Thymus (tissue), 14 donors: ENCODE data around the gene AGR2. TPM values are rescaled to one million over a fixed set of nuclear protein-coding genes. Genes with fewer than 3 reads are reported as not detected.
A peak's percentile ranks its signal among the peaks of the same experiment; 100 is the strongest.
"Not testable (repeated sequence)": the region's sequence is repeated elsewhere in the genome, so short reads cannot be mapped to it uniquely, and the experiment has no call there.

Experiments used
- DNase-seq, 9 donors: peaks; one replicate each; pipeline ENCODE4 v3.0.0-alpha.2; 2013; ENCODE audit warnings: low spot score in 9 of 9, low read depth in 6 of 9, missing footprints in 1 of 9
- H3K27ac ChIP-seq, 2 donors: one replicate each; pipeline ENCODE4 v1.5.1; 2013; ENCODE audit warnings: control low read depth in 1 of 2, low read depth in 1 of 2, low read length in 1 of 2, mild to moderate bottlenecking in 1 of 2, moderate library complexity in 1 of 2
- H3K27me3 ChIP-seq, 2 donors: one replicate each; pipeline ENCODE4 v1.5.1; 2013; ENCODE audit warnings: low read length in 1 of 2; ENCODE audit not compliant: control insufficient read depth in 2 of 2, insufficient read depth in 1 of 2
- H3K36me3 ChIP-seq, 2 donors: one replicate each; pipeline ENCODE4 v1.5.1; 2013; ENCODE audit warnings: low read length in 1 of 2, mild to moderate bottlenecking in 1 of 2, moderate library complexity in 1 of 2; ENCODE audit not compliant: control insufficient read depth in 2 of 2, insufficient read depth in 2 of 2
- H3K4me1 ChIP-seq, 2 donors: one replicate each; pipeline ENCODE4 v1.5.1; 2013; ENCODE audit warnings: low read length in 2 of 2; ENCODE audit not compliant: control insufficient read depth in 2 of 2, insufficient read depth in 2 of 2
- H3K4me3 ChIP-seq, 2 donors: one replicate each; pipeline ENCODE4 v1.5.1; 2013; ENCODE audit warnings: low read length in 2 of 2, control low read depth in 1 of 2, mild to moderate bottlenecking in 1 of 2
- H3K9me3 ChIP-seq, 2 donors: one replicate each; pipeline ENCODE4 v1.5.1; 2013; ENCODE audit warnings: low read length in 1 of 2, mild to moderate bottlenecking in 1 of 2; ENCODE audit not compliant: control insufficient read depth in 2 of 2, insufficient read depth in 1 of 2
- WGBS: extraction: QIAGEN DNeasy Blood & Tissue Kit; methylation state at CpG from one replicate; pipeline ENCODE4 v1.1.7; 2013; 5-methylcytosine and 5-hydroxymethylcytosine counted together
- long read RNA-seq, 10 donors: transcript quantifications; one replicate each; lab custom pipeline, GENCODE V29; 2026
- polyA plus RNA-seq: library from polyadenylated mRNA; stranded (reverse); fragments of 200-250 nt; gene quantifications from one replicate; pipeline ENCODE4 v1.2.3, GENCODE V29; 2013
- total RNA-seq: library from RNA; stranded (reverse); fragments of 120-200 nt; gene quantifications from one replicate; pipeline ENCODE4 v1.2.4, GENCODE V29; 2013
- donor health status: healthy.

Gene AGR2
- 1.7 TPM for total RNA-seq
- 4.5 TPM for polyA plus RNA-seq
- long read RNA-seq, donor 1, partial matches to known transcripts: 0 of 1 reads
- long read RNA-seq, donor 1, other reads (novel, unspliced or antisense): 0 of 1 reads
- long read RNA-seq, donor 2: 0 reads
- long read RNA-seq, donor 3, partial matches to known transcripts: 0 of 1 reads
- long read RNA-seq, donor 3, other reads (novel, unspliced or antisense): 0 of 1 reads
- long read RNA-seq, donor 4, partial matches to known transcripts: 0 of 2 reads
- long read RNA-seq, donor 4, other reads (novel, unspliced or antisense): 0 of 2 reads
- long read RNA-seq, donor 5, transcript AGR2-203 (8 exons, 1,778 nt): major isoform, 15 of 22 reads
- long read RNA-seq, donor 5, partial matches to known transcripts: 6 of 22 reads
- long read RNA-seq, donor 5, other reads (novel, unspliced or antisense): 0 of 22 reads
- long read RNA-seq, donor 6, partial matches to known transcripts: 0 of 2 reads
- long read RNA-seq, donor 6, other reads (novel, unspliced or antisense): 0 of 2 reads
- long read RNA-seq, donor 7, partial matches to known transcripts: 0 of 1 reads
- long read RNA-seq, donor 7, other reads (novel, unspliced or antisense): 0 of 1 reads
- long read RNA-seq, donor 8, partial matches to known transcripts: 0 of 1 reads
- long read RNA-seq, donor 8, other reads (novel, unspliced or antisense): 0 of 1 reads
- long read RNA-seq, donor 9, partial matches to known transcripts: 0 of 3 reads
- long read RNA-seq, donor 9, other reads (novel, unspliced or antisense): 0 of 3 reads
- long read RNA-seq, donor 10, partial matches to known transcripts: 0 of 3 reads
- long read RNA-seq, donor 10, other reads (novel, unspliced or antisense): 0 of 3 reads

DNA sequence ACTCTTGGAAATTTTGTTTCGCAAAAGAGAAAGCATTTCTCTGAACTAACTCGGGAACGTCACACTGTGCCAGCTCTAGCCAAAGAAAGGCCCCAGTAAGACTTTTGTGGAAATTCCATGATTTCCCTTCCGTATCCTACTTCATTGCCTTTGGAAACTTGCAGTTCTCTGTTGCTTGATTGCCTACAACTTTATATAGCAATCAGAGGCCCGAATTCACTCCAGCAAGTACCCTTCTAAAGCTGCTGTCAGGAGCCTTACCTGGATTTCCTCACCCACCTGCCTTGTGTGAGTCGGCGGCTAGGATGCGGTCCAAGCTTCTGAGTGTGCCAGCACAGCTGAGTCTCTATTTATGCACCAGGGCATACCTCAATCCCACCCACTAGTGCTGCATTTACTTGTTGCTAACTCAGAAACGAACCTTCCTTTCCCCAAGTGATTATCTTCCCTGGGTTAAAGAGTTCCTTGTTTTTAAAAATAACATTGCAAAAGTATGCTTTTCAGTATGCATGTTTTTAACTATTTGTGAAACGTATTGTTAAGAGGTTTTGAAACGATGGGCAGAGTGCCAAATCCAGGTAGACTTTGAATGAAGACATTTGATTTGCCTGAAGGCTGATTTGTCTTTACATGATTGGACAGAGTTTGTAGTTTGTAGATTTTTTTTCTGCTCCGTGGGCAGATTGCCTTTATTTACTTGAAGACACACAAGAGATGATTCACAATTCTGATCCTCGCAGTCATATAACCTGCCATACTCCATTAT lies at the start of gene AGR2:
TSS of gene AGR2 (minus strand) at position 326 of the 766 bp plus-strand sequence. CDS start 3,203 bp downstream, outside the sequence.
- no peak within 1 kb of the TSS for H3K4me3 ChIP-seq

GRCh38 chr7:16853189-16853588 lies 48.4 kb upstream of the AGR2 start:
- not testable (repeated sequence) for H3K9me3 ChIP-seq, H3K36me3 ChIP-seq, H3K27me3 ChIP-seq, H3K4me1 ChIP-seq, H3K27ac ChIP-seq, H3K4me3 ChIP-seq, DNase-seq
- 98% methylated on average over 11 of the region's 11 CpGs for WGBS

More for the DNA sequence above, at the start of gene AGR2:
- Histone ChIP-seq H3K27ac (no peak within 1 kb of the TSS), H3K9me3 (no peaks in the 10 kb centered on the region), H3K36me3 (no peaks in the 10 kb centered on the region), H3K27me3 (no peaks in the 10 kb centered on the region), H3K4me1 (no peaks in the 10 kb centered on the region)
- 94% methylated on average over 13 of the region's 13 CpGs for WGBS
- DNase-seq: no peak

DNA sequence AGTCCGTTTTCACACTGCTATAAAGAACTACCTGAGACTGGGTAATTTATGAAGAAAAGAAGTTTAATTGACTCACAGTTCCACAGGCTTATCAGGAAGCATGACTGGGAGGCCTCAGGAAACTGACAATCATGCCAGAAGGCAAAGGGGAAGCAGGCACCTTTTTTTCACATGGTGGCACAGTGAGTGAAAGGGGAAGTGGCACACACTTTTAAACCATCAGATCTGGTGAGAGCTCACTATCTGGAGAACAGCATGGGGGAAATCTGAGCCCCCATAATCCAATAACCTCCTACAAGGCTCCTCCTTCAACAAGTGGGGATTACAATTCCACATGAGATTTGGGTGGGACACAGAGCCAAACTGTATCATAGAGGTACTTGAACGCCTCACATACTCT lies 47.0 kb upstream of the AGR2 start:
- H3K9me3 ChIP-seq: peaks cover 0 to 2% of the 10 kb centered on the region in 2 donors
- DNase-seq: peak in 1 of 9 donors; percentile 25
- no peaks in the 10 kb centered on the region for H3K27me3 ChIP-seq
- H3K36me3 ChIP-seq: no peaks in the 10 kb centered on the region
- 28% methylated on average over 2 of the region's 2 CpGs for WGBS
- H3K27ac ChIP-seq: no peak overlapping the region
- H3K4me3 ChIP-seq: no peak overlapping the region
- H3K4me1 ChIP-seq: no peaks in the 10 kb centered on the region

GRCh38 chr7:16850614-16851466 lies 46.0 kb upstream of the AGR2 start:
- 56% methylated on average over 44 of the region's 44 CpGs for WGBS
- peak in 4 of 9 donors; percentile 7 to 33 (median 14) for DNase-seq
- Histone ChIP-seq H3K36me3 (no peaks in the 10 kb centered on the region), H3K4me1 (no peaks in the 10 kb centered on the region), H3K4me3 (peak overlapping the region in 1 of 2 donors; percentile 11), H3K27me3 (no peaks in the 10 kb centered on the region), H3K9me3 (peaks cover 0 to 2% of the 10 kb centered on the region in 2 donors), H3K27ac (no peak overlapping the region)

DNA sequence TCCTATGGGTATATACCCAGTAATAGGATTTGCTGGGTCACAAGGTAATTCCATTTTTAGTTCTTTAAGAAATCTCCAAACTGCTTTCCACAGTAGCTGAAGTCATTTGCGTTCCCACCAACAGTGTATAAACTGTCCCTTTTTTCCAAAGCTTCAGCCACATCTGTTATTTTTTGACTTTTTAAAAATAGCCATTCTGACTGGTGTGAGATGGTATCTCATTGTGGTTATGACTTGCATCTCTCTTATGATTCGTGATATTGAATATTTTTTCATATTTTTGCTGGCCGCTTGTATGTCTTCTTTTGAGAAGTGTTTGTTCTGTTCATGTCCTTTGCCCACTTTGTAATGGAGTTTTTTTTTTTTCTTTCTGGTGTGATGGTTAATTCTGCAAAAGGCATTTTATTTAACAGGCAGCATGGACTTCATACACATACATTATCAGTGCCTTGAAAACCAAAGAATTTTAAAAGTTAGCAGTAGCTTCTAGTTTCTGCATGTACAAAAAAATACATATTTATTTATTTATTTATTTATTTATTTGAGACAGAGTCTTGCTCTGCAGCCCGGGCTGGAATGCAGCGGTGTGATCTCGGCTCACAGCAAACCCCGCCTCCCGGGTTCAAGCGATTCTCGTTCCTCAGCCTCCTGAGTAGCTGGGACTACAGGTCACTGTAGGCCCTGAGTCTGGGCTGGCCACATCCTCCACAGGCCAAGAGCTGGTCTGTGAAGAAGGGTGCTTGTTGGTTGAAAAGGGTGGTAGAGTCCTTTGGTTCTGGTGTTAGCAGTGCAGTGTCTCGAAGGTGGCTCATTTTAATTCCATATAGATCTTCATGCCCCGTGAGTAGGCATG lies 44.7 kb upstream of the AGR2 start:
- no peak for DNase-seq
- no peak overlapping the region for H3K27ac ChIP-seq
- 88% methylated on average over 12 of the region's 12 CpGs for WGBS
- no peaks in the 10 kb centered on the region for H3K4me1 ChIP-seq
- H3K4me3 ChIP-seq: no peak overlapping the region
- no peaks in the 10 kb centered on the region for H3K27me3 ChIP-seq
- no peaks in the 10 kb centered on the region for H3K36me3 ChIP-seq
- peaks cover 0 to 2% of the 10 kb centered on the region in 2 donors for H3K9me3 ChIP-seq

GRCh38 chr7:16847381-16847860 lies 42.6 kb upstream of the AGR2 start:
- Histone ChIP-seq H3K4me1 (no peaks in the 10 kb centered on the region), H3K36me3 (no peaks in the 10 kb centered on the region), H3K4me3 (no peak overlapping the region), H3K9me3 (peaks cover 0 to 2% of the 10 kb centered on the region in 2 donors), H3K27me3 (no peaks in the 10 kb centered on the region), H3K27ac (no peak overlapping the region)
- 87% methylated on average over 6 of the region's 6 CpGs for WGBS
- DNase-seq: no peak

DNA sequence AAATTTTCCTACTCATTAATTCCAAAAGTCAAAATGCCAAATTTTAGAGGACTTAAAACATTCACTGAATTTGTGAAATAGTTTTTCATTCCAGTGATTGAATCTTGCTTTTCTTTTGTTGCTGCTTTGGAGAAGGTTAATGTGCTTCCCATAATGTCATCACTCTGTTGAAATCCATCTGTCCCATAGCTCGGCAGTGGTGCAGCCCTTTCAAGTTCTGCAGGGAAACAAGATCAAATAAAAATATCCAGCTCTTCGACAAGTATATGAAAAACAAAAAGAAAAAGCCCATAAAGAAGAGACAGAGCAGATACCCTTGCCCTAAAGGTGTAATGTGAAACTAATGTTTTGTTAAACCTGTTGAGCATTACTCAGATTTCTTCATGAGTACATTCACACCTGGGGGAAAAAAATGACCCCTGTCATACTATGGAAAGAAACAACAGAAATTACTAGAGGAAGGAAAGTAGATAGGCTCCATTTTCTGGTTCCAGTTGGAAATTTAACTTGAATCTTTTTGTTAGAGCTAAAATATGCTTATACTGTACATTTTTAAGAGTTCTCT lies 41.9 kb upstream of the AGR2 start:
- peaks cover 0 to 2% of the 10 kb centered on the region in 2 donors for H3K9me3 ChIP-seq
- H3K4me3 ChIP-seq: no peak overlapping the region
- DNase-seq: no peak
- no peaks in the 10 kb centered on the region for H3K4me1 ChIP-seq
- H3K36me3 ChIP-seq: no peaks in the 10 kb centered on the region
- H3K27me3 ChIP-seq: no peaks in the 10 kb centered on the region
- 87% methylated on average over 2 of the region's 2 CpGs for WGBS
- no peak overlapping the region for H3K27ac ChIP-seq
